ENCODE data around the gene SLC6A12. TPM values are rescaled to one million over a fixed set of nuclear protein-coding genes. Genes with fewer than 3 reads are reported as not detected.

The SLC6A12 gene
- under 1 TPM in 1 of 4 donors, not detected in 3; 0.57 TPM for total RNA-seq

DNA sequence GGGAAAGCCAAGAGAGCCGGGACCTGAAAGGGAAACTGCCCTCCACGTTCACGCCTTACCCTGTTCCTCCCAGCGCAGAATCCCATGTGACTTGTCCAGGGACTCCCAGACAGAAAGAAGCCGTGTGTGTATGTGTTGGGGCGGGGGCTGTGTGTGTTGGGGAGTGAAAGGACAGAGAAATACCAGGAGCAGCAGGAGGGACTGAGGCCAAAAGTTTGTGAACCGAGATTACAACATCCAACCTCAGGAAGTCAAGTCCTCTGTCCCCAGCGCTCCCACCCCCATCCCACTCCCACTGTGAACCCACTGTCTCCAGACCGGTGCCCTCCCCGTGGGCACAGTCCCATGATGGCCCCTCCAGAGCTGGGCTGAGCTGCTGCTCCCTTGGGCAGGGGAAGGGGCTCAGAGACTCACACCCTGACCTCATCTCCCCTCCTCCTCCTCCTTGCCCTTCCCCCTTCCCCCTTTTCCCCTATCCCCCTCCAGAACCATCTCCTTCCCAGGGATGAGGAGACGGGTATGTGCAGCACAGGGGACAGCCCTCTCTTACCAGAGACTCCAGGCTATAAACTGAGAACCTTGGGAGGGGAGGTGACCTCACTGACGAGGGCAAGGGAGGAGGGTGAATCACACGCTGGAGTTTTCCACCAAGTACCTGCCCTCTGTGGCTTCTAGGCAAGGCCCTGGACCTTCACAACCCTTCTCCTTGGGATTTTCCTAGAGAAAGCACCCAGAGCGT lies at the start of gene SLC6A12:
SLC6A12 (minus strand) TSS at position 155 of the 739 bp plus-strand sequence. CDS start 4,171 bp downstream, outside the sequence.
- 28 to 41% methylated on average over 6 to 7 of the region's 14 CpGs for WGBS, 2 donors
- no peak for TF ChIP-seq CTCF (IDR thresholded peaks at IDR 0.05)
- no peak for TF ChIP-seq POLR2A (IDR thresholded peaks at IDR 0.05)
- H3K4me3 ChIP-seq, result peak within 1 kb of the TSS in 1 of 4 donors; percentile 26
- no peaks in the 10 kb centered on the region for H3K9me3 ChIP-seq
- no peak within 1 kb of the TSS for H3K27ac ChIP-seq
- no peaks in the 10 kb centered on the region for H3K36me3 ChIP-seq
- peaks cover 0 to 79% (median 0%) of the 10 kb centered on the region in 4 donors for H3K27me3 ChIP-seq
- peaks cover 3 to 14% (median 5%) of the 10 kb centered on the region in 3 donors for H3K4me1 ChIP-seq
- DNase-seq, result no peak
- intact Hi-C loops (cut with DNase I), result no loop called here

GRCh38 chr12:263574-263973 lies 49.6 kb upstream of the SLC6A12 start:
- H3K27me3 ChIP-seq, result peaks cover 0 to 87% (median 0%) of the 10 kb centered on the region in 4 donors
- no peak overlapping the region for H3K4me3 ChIP-seq
- no peak for DNase-seq
- WGBS, 2 donors, result 79 to 84% methylated on average over 9 of the region's 9 CpGs
- intact Hi-C loops (cut with DNase I), result no loop called here
- H3K9me3 ChIP-seq, result no peaks in the 10 kb centered on the region
- no peak overlapping the region for H3K27ac ChIP-seq
- no peaks in the 10 kb centered on the region for H3K4me1 ChIP-seq
- H3K36me3 ChIP-seq, result no peaks in the 10 kb centered on the region
- TF ChIP-seq CTCF (IDR thresholded peaks at IDR 0.05), result no peak
- no peak for TF ChIP-seq POLR2A (IDR thresholded peaks at IDR 0.05)

- TF ChIP-seq CTCF (IDR thresholded peaks at IDR 0.05), result no peak
- no peak for TF ChIP-seq POLR2A (IDR thresholded peaks at IDR 0.05)
- DNase-seq, result no peak
- Histone ChIP-seq H3K27ac (no peak within 1 kb of the TSS), H3K4me3 (no peak within 1 kb of the TSS), H3K36me3 (no peaks in the 10 kb centered on the region), H3K27me3 (peaks cover 0 to 87% (median 0%) of the 10 kb centered on the region in 4 donors), H3K9me3 (no peaks in the 10 kb centered on the region), H3K4me1 (no peaks in the 10 kb centered on the region)
- intact Hi-C loops (cut with DNase I), result no loop called here
- 23 to 27% methylated on average over 4 to 7 of the region's 7 CpGs for WGBS, 2 donors
Measured at GRCh38 chr12:262817-263216, 48.9 kb upstream of the SLC6A12 start, which contains the start of gene SLC6A13. TSS of gene SLC6A13 (minus strand) at chr12:262836. CDS start at chr12:260052, 2,784 bp downstream.

- intact Hi-C loops (cut with DNase I), result no loop called here
Measured at GRCh38 chr12:262113-262512, 48.2 kb upstream of the SLC6A12 start.

More at GRCh38 chr12:262113-262512, 48.2 kb upstream of the SLC6A12 start:
- H3K4me3 ChIP-seq, result no peak overlapping the region
- no peaks in the 10 kb centered on the region for H3K36me3 ChIP-seq
- H3K9me3 ChIP-seq, result no peaks in the 10 kb centered on the region
- H3K27me3 ChIP-seq, result peaks cover 0 to 88% (median 0%) of the 10 kb centered on the region in 4 donors
- TF ChIP-seq CTCF (IDR thresholded peaks at IDR 0.05), result no peak
- no peak for TF ChIP-seq POLR2A (IDR thresholded peaks at IDR 0.05)
- no peak for DNase-seq
- no peak overlapping the region for H3K27ac ChIP-seq
- no peaks in the 10 kb centered on the region for H3K4me1 ChIP-seq
